H54 (cell line): ENCODE data around the gene LLGL1.

Experiments used
- DNase-seq: peaks from one replicate; pipeline ENCODE4 v3.0.0; 2011; ENCODE audit warnings: low spot score, mixed read lengths; ENCODE audit not compliant: insufficient read length
- FAIRE-seq: peaks from 3 replicates; lab custom pipeline; 2011; peaks lifted over from hg19 to GRCh38; lab: Jason Lieb, UNC
- POLR2A ChIP-seq: IDR thresholded peaks from 2 replicates; pipeline ENCODE4 v1.6.1; 2011; ENCODE audit warnings: low read depth, mild to moderate bottlenecking, low read length

LLGL1 gene

GRCh38 chr17:18246109-18246725 lies 20.8 kb downstream of the LLGL1 start:
- FAIRE-seq (no peak), DNase-seq (no peak)
- no peak for TF ChIP-seq POLR2A

GRCh38 chr17:18246880-18247612 lies 21.6 kb downstream of the LLGL1 start:
- DNase-seq: peak; percentile 83
- FAIRE-seq: no peak
- no peak for TF ChIP-seq POLR2A

DNA sequence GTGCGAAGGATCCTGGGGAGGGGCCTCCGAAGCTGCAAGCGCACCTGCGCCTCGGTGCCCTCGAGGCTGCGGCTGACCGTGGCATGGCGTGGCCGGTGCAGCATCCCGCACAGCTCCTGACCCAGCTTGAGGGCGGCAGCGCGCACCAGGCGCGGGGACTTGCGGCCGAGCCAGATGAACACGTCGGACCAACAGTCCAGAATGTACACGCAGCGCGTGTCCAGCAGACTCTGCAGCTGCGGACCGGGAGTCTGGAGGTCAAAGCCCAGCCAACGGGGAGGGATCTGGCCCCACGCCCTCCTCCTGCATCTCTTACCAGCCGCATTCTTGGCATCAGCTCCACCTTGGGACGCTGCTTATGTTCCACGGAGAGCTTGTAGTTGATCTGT lies 22.2 kb downstream of the LLGL1 start:
- no peak for TF ChIP-seq POLR2A
- FAIRE-seq: no peak
- DNase-seq: no peak

- FAIRE-seq (no peak), DNase-seq (peak; percentile 99)
- TF ChIP-seq POLR2A: no peak
These were observed 22.9 kb downstream of the LLGL1 start for GRCh38 chr17:18248300-18248731.

- no peak for TF ChIP-seq POLR2A
- no peak for FAIRE-seq
- DNase-seq: no peak
These were observed 23.4 kb downstream of the LLGL1 start for GRCh38 chr17:18248811-18249210.

- DNase-seq: no peak
- no peak for FAIRE-seq
- TF ChIP-seq POLR2A: no peak
These were observed 24.8 kb downstream of the LLGL1 start for GRCh38 chr17:18250259-18250658.

DNA sequence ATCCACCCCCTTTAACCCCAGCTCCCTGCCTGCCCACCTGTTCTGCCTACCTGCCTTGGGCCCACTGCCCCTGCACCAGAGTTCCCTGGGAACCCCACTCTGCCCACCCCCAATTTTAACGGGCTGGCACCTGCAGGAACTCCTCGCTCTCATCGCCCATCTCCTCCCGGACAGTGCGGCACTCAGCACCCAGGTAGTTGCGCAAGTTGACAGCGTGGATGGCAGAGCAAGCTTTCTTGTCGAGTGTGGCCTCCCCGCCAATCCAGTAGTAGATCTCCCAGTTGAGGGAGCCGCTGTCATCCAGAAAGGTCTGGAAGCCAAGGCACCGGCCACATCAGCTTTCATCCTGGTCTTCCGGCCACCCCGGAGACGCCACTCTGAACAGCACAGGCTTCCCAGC lies 25.3 kb downstream of the LLGL1 start:
- TF ChIP-seq POLR2A: no peak
- no peak for DNase-seq
- FAIRE-seq: no peak

DNA sequence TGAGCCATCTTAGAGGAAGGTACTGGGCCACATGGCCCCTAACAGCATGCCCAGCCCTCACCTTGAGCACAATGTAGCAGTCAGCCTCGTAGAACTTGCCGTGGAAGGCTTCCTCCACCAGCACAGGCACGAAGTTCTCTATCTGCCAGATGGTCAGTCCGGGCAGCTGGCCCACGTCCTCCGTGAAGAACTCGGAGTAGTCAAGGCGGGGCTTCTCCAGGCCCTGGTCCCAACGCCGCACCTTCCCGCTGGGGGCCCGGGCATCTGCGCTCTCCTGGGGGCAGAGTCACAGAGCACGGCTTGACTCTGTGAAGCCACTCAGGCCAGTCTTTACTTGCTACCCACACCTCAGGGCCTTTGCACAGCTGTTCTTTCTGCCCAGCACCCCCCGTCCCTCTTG lies 25.8 kb downstream of the LLGL1 start:
- DNase-seq (no peak), FAIRE-seq (no peak)
- TF ChIP-seq POLR2A: no peak

DNA sequence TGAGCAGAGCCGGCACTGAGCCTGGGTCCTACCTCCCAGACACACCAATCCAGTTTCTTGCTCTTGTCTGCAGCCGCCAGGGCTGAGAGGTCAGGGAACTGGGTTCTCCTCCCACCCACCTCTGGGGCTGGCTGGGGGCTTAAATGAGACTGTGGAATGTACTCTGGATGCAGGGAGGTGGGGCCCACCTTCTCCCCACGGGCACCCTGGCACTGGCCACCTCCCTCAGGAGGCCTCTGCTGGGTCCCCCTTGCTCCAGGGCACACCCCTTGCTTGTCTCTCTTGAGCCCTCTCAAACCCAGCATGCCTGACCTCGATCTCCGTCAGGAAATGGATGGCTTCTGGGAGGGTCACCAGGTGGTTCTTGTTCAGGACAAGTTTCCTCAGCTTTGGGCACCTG lies 26.7 kb downstream of the LLGL1 start:
- FAIRE-seq (no peak), DNase-seq (no peak)
- no peak for TF ChIP-seq POLR2A

GRCh38 chr17:18253187-18253884 lies 27.9 kb downstream of the LLGL1 start:
- no peak for TF ChIP-seq POLR2A

DNA sequence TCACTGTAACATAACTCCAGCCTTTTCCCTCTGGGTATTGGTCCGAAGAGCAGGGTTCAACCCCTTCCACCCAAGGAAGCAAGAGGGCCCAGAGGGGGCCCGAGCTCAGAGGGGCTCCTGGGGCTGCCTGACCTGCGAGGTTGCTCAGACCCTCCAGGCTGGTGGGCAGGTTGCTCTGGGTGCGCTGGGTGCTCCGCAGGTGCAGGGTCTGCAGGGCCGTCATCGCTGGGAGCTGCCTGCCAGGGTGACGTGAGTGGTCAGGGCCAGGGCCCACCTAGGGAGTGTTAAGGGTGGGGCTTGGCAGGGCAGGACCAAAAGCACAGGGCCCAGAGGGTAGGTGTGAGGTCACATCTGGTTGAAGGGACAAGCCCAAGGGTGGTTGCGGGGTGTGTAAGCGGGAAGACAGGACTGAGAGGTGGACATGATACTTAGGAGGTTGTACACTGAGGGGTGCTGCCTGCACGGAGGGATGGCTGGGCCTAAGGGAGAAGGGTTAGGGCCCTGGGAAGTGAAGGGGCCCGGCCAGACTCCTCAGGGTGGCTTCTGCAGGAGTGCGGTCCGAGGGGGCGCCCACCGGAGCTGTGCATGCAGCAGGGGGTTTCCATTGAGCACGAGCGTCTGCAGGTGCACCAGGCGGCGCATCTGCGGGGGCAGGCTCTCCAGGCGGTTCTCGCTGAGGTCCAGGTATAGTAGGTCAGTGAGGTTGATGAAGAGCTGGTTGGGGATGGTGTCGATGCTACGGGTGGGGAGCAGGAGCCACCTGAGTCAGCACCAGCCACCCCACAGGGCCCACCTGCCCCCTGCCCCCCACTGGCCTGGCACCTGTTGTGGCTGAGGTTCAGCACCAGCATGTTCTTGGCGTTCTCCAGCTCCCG lies 28.7 kb downstream of the LLGL1 start:
- no peak for TF ChIP-seq POLR2A
- DNase-seq (no peak), FAIRE-seq (no peak)

More at GRCh38 chr17:18253187-18253884, 27.9 kb downstream of the LLGL1 start:
- FAIRE-seq (no peak), DNase-seq (no peak)

DNA sequence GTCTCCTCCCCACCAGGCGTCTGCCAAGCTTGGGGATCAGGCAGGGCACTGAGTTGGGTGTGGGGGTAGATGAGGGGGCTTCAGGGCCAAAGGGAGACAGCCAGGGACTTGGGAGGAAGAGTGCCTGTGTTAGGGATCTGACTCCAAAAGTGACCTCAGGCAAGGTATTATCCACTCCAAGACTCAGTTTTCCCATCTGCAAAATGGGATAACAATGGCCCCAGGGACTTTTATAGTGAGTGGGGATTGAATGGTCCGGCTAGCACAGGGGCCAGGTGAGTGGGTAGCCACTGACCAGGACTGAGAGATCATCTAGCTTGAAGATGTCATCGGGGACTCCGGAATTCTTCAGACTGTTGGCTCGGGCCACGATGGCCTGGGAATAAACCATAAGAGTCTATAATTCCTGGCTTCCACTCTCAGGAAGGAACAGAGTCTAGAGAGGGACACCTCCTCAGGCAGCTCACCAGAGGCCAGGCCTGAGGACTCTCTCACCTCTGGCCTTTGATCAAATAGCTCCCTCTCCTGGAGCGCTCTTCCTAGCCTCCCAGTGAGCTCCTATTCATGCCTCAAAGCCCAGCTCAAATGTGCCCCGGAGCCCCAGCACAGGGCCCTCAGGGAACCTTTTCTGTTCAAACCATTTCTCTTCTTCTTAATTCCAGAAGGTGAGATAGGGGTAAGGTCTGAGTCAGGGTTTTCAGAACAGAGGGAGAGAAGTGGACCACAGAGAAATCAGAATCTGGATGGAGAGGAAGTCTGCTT lies 29.6 kb downstream of the LLGL1 start:
- FAIRE-seq (no peak), DNase-seq (no peak)
- TF ChIP-seq POLR2A: no peak

GRCh38 chr17:18256351-18256750 lies 30.9 kb downstream of the LLGL1 start:
- TF ChIP-seq POLR2A: no peak
- no peak for DNase-seq
- FAIRE-seq: no peak

- DNase-seq (no peak), FAIRE-seq (no peak)
- TF ChIP-seq POLR2A: no peak
These were observed 31.3 kb downstream of the LLGL1 start for GRCh38 chr17:18256776-18257175.
